MCF 10A (cell line): ENCODE results near the gene RERE. TPM values are rescaled to one million over a fixed set of nuclear protein-coding genes. Genes with fewer than 3 reads are reported as not detected.

ENCODE experiments used
- BruUV-seq: library from RNA; stranded (reverse); fragments of 400-500 nt; replicated peaks from 2 replicates; lab custom pipeline; 2021; lab: Mats Ljungman, UMichigan
- CTCF ChIA-PET: fragments of 300-600 bp; sonication (Branson Sonifier 250); formaldehyde crosslinking; extraction: SDS; loops from one replicate; lab custom pipeline; 2021; ENCODE audit warnings: antibody characterized with exemption, inconsistent platforms; lab: Yijun Ruan, JAX
- POLR2A ChIA-PET: fragments of 300-600, 350-650 bp; sonication (Branson Sonifier 250); formaldehyde crosslinking; extraction: SDS; loops from one replicate; lab custom pipeline; 2020; ENCODE audit warnings: antibody characterized with exemption, inconsistent platforms; lab: Yijun Ruan, JAX
- DNase-seq: peaks from one replicate; pipeline ENCODE4 v3.0.0-alpha.2; 2018; ENCODE audit not compliant: unreplicated experiment
- H3K27ac Mint-ChIP-seq: one replicate; pipeline ENCODE4 v1.8.0; 2022; ENCODE audit warnings: mild to moderate bottlenecking, low read depth, mixed read lengths; ENCODE audit not compliant: unreplicated experiment
- H3K27me3 Mint-ChIP-seq: one replicate; pipeline ENCODE4 v1.8.0; 2022; ENCODE audit warnings: mixed read lengths; ENCODE audit not compliant: insufficient read depth, unreplicated experiment
- H3K36me3 Mint-ChIP-seq: one replicate; pipeline ENCODE4 v1.8.0; 2022; ENCODE audit warnings: mild to moderate bottlenecking, moderate library complexity, mixed read lengths; ENCODE audit not compliant: insufficient read depth, unreplicated experiment
- H3K4me1 Mint-ChIP-seq: one replicate; pipeline ENCODE4 v1.8.0; 2022; ENCODE audit warnings: mixed read lengths; ENCODE audit not compliant: insufficient read depth, unreplicated experiment
- H3K4me3 Mint-ChIP-seq: one replicate; pipeline ENCODE4 v1.8.0; 2022; ENCODE audit warnings: mild to moderate bottlenecking, moderate library complexity, mixed read lengths; ENCODE audit not compliant: unreplicated experiment
- H3K9me3 Mint-ChIP-seq: one replicate; pipeline ENCODE4 v1.8.0; 2022; ENCODE audit warnings: mixed read lengths; ENCODE audit not compliant: unreplicated experiment
- CTCF ChIP-seq: fragments of 200-600 bp; IDR thresholded peaks from one replicate; pipeline ENCODE4 v1.8.0; 2022; ENCODE audit warnings: antibody characterized with exemption, mild to moderate bottlenecking; ENCODE audit not compliant: unreplicated experiment
- intact Hi-C: fragments of 100-400 bp; cut with micrococcal nuclease; formaldehyde crosslinking; loops from 2 replicates; pipeline ENCODE4 v1.14.1; 2022
- total RNA-seq: library from RNA; stranded (reverse); gene quantifications from 2 replicates; pipeline ENCODE4 v1.2.3, GENCODE V29; 2022

RERE gene
- total RNA-seq, 1 experiment from 2014 or later, result 48.4 TPM

GRCh38 chr1:8439015-8439702 is 378.3 kb downstream of the RERE start:
- BruUV-seq, result no TSS peak
- Mint-ChIP-seq H3K27me3 (no peaks in the 10 kb centered on the region), H3K27ac (no peak overlapping the region), H3K36me3 (peaks cover 33% of the 10 kb centered on the region), H3K4me1 (peaks cover 6% of the 10 kb centered on the region), H3K9me3 (no peaks in the 10 kb centered on the region), H3K4me3 (no peak overlapping the region)
- intact Hi-C loops, result no loop called here
- CTCF ChIA-PET, result no interaction called here
- TF ChIP-seq CTCF, result no peak
- POLR2A ChIA-PET, result interaction anchor here (0.6 kb wide), 1 partner anchor 86 kb away, joined by 3 read pairs; no protein-coding TSS in a partner anchor
- peak; percentile 26 for DNase-seq

GRCh38 chr1:8438489-8438888 is 379.0 kb downstream of the RERE start:
- no peak overlapping the region for H3K27ac Mint-ChIP-seq
- no peaks in the 10 kb centered on the region for H3K27me3 Mint-ChIP-seq
- DNase-seq, result no peak
- no peak overlapping the region for H3K4me3 Mint-ChIP-seq
- H3K4me1 Mint-ChIP-seq, result peaks cover 6% of the 10 kb centered on the region
- H3K9me3 Mint-ChIP-seq, result no peaks in the 10 kb centered on the region
- CTCF ChIA-PET, result no interaction called here
- H3K36me3 Mint-ChIP-seq, result peaks cover 33% of the 10 kb centered on the region
- no TSS peak for BruUV-seq
- TF ChIP-seq CTCF, result no peak
- intact Hi-C loops, result no loop called here
- POLR2A ChIA-PET, result no interaction called here

GRCh38 chr1:8437347-8437746 is 380.1 kb downstream of the RERE start:
- Mint-ChIP-seq H3K4me3 (no peak overlapping the region), H3K4me1 (peaks cover 6% of the 10 kb centered on the region), H3K9me3 (no peaks in the 10 kb centered on the region), H3K36me3 (peaks cover 25% of the 10 kb centered on the region), H3K27ac (no peak overlapping the region), H3K27me3 (no peaks in the 10 kb centered on the region)
- no TSS peak for BruUV-seq
- CTCF ChIA-PET, result interaction anchor here (0.7 kb wide), 1 partner anchor 497 kb away, joined by 4 read pairs; no protein-coding TSS in a partner anchor
- POLR2A ChIA-PET, result interaction anchor here (1.2 kb wide), 1 partner anchor 19 kb away, joined by 4 read pairs; no protein-coding TSS in a partner anchor
- intact Hi-C loops, result no loop called here
- no peak for DNase-seq
- no peak for TF ChIP-seq CTCF

- Mint-ChIP-seq H3K4me1 (peaks cover 6% of the 10 kb centered on the region), H3K9me3 (no peaks in the 10 kb centered on the region), H3K27me3 (no peaks in the 10 kb centered on the region), H3K27ac (no peak overlapping the region), H3K4me3 (no peak overlapping the region), H3K36me3 (peaks cover 22% of the 10 kb centered on the region)
- intact Hi-C loops, result no loop called here
- DNase-seq, result no peak
- POLR2A ChIA-PET, result no interaction called here
- CTCF ChIA-PET, result interaction anchor here (0.7 kb wide), 1 partner anchor 413 kb away, joined by 3 read pairs; no protein-coding TSS in a partner anchor
- TF ChIP-seq CTCF, result no peak
- BruUV-seq, result no TSS peak
These were observed 381.8 kb downstream of the RERE start for GRCh38 chr1:8435569-8436071.
